GM19025 (cell line): ENCODE data around the gene SMIM24.
"Not testable (repeated sequence)": the region's sequence is repeated elsewhere in the genome, so short reads cannot be mapped to it uniquely, and the experiment has no call there.

Experiments
- ATAC-seq: cut with Tn5 transposase; IDR thresholded peaks from one replicate; pipeline ENCODE4 v1.9.1; 2021; ENCODE audit warnings: mild to moderate bottlenecking, low read depth, moderate library complexity; ENCODE audit not compliant: unreplicated experiment

Gene SMIM24

GRCh38 chr19:3457528-3458228, 22.6 kb downstream of the SMIM24 start:
- no peak for ATAC-seq

- no peak for ATAC-seq
Observed at GRCh38 chr19:3456925-3457527, 23.3 kb downstream of the SMIM24 start.

GRCh38 chr19:3455960-3456601, 24.2 kb downstream of the SMIM24 start:
- ATAC-seq = no peak

GRCh38 chr19:3455393-3455955, 24.9 kb downstream of the SMIM24 start:
- no peak for ATAC-seq

GRCh38 chr19:3454656-3455392, 25.5 kb downstream of the SMIM24 start:
- no peak for ATAC-seq

- no peak for ATAC-seq
Observed at GRCh38 chr19:3453840-3454239, 26.5 kb downstream of the SMIM24 start.

GRCh38 chr19:3452942-3453214, 27.4 kb downstream of the SMIM24 start:
- ATAC-seq = not testable (repeated sequence)

- no peak for ATAC-seq
Observed at GRCh38 chr19:3452171-3452941, 28.0 kb downstream of the SMIM24 start.

- ATAC-seq = no peak
Observed at GRCh38 chr19:3451451-3451866, 28.9 kb downstream of the SMIM24 start.

- ATAC-seq = no peak
Observed at GRCh38 chr19:3450796-3451411, 29.4 kb downstream of the SMIM24 start.

GRCh38 chr19:3448616-3449334, 31.6 kb downstream of the SMIM24 start:
- no peak for ATAC-seq

- ATAC-seq = not testable (repeated sequence)
Observed at GRCh38 chr19:3446657-3447056, 33.7 kb downstream of the SMIM24 start.

- ATAC-seq = no peak
Observed at GRCh38 chr19:3444695-3445234, 35.6 kb downstream of the SMIM24 start.

GRCh38 chr19:3443840-3444694, 36.3 kb downstream of the SMIM24 start:
- no peak for ATAC-seq

- ATAC-seq = no peak
Observed at GRCh38 chr19:3442487-3443071, 37.7 kb downstream of the SMIM24 start.

GRCh38 chr19:3441986-3442329, 38.4 kb downstream of the SMIM24 start:
- no peak for ATAC-seq

- no peak for ATAC-seq
Observed at GRCh38 chr19:3441089-3441985, 39.0 kb downstream of the SMIM24 start.
